ENCODE results near the gene ZNF106.

Gene ZNF106

DNA sequence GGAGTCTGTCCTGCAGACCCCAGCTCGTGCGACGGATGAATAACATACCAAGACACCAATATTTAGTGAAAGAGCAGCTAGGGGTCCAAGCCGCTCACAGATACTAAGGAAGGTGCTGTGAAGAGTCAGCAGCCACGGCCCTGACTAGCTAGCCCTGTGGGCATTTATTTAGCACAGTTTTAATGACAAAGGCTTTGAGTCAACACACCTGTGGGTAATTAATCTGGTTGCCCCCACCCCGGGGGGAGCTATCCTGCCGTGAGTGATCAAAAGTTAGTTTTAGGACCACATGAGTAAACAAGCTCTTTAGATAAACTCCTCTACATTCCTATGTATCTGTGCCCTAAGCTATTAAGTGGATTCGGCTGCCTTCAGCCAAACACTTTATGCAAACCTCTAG lies 112.9 kb downstream of the ZNF106 start:
- Histone ChIP-seq H3K4me1 (ENCODE audit: insufficient read depth, low read length) (no peaks in the 10 kb centered on the region), H3K9ac (ENCODE audit: low read length) (no peak overlapping the region), H3K36me3 (ENCODE audit: insufficient read depth, low read length) (no peaks in the 10 kb centered on the region), H3K9me3 (ENCODE audit: low read length) (no peaks in the 10 kb centered on the region), H3K27ac (ENCODE audit: low read depth, low read length) (no peak overlapping the region), H3K4me3 (ENCODE audit: low read depth in 1 of 2, low read length in 2 of 2) (no peak overlapping the region), H3K27me3 (ENCODE audit: control insufficient read depth in 1 of 2, insufficient read depth in 2 of 2, low read length in 2 of 2) (no peaks in the 10 kb centered on the region)

DNA sequence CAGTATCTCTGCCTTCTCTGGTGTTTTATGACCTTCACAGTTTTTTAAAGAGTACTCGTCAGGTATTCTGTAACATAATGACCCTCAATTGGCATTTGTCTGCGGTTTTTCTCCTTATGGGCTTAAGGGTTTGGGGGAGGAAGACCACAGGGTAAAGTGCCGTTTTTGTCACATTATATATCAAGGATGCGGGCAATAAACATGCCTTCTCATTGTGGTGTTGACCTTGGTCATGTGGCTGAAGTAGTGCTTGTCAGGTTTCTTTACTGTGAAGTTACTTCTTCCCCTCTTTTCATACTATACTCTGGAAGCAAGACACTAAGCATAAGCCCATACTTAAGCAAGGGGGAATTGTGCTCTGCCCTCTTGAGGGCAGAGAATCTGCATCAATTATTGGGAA lies 115.0 kb downstream of the ZNF106 start:
- Histone ChIP-seq H3K4me3 (ENCODE audit: low read depth in 1 of 2, low read length in 2 of 2) (no peak overlapping the region), H3K27ac (ENCODE audit: low read depth, low read length) (no peak overlapping the region), H3K4me1 (ENCODE audit: insufficient read depth, low read length) (no peaks in the 10 kb centered on the region), H3K36me3 (ENCODE audit: insufficient read depth, low read length) (no peaks in the 10 kb centered on the region), H3K9ac (ENCODE audit: low read length) (no peak overlapping the region), H3K9me3 (ENCODE audit: low read length) (no peaks in the 10 kb centered on the region), H3K27me3 (ENCODE audit: control insufficient read depth in 1 of 2, insufficient read depth in 2 of 2, low read length in 2 of 2) (no peaks in the 10 kb centered on the region)

DNA sequence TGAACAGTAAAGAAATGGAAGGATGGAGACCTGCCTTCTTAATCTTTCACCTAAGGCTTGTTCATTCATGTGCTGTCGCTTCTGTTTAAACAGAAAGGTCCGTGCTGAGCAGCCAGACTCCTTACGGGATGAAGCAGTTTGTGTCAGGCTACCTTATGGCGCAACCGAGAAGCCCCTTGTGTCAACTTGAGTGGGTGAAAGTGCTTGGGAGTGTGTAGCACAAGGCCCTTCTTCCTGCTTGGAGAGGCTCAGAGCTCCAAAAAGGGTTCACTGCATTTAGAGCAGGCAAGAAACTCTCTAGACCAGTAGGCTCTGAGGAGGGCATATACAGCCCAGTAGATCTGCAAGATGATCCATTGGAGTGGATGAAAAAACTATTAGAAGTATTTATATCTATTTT lies 115.7 kb downstream of the ZNF106 start:
- no peaks in the 10 kb centered on the region for H3K4me1 ChIP-seq (ENCODE audit: insufficient read depth, low read length)
- no peak overlapping the region for H3K4me3 ChIP-seq (ENCODE audit: low read depth in 1 of 2, low read length in 2 of 2)
- no peak overlapping the region for H3K27ac ChIP-seq (ENCODE audit: low read depth, low read length)
- H3K9me3 ChIP-seq (ENCODE audit: low read length), result no peaks in the 10 kb centered on the region
- no peak overlapping the region for H3K9ac ChIP-seq (ENCODE audit: low read length)
- H3K36me3 ChIP-seq (ENCODE audit: insufficient read depth, low read length), result no peaks in the 10 kb centered on the region
- no peaks in the 10 kb centered on the region for H3K27me3 ChIP-seq (ENCODE audit: control insufficient read depth in 1 of 2, insufficient read depth in 2 of 2, low read length in 2 of 2)

DNA sequence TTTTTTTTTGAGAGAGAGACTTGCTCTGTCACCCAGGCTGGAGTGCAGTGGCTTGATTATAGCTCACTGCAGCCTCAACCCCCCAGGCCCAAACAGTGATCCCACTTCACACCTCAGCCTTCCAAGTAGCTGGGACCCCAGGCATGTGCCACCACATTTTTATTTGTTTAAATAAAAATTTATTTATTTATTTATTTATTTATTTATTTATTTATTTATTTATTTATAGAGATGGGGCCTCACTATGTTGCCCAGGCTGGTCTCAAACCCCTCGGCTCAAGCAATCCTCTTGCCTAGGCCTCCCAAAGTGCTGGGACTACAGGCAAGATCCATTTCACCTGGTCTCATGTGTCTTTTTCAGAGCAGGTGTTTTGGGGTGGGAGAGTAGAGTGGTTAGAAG lies 116.1 kb downstream of the ZNF106 start:
- Histone ChIP-seq H3K36me3 (ENCODE audit: insufficient read depth, low read length) (no peaks in the 10 kb centered on the region), H3K4me1 (ENCODE audit: insufficient read depth, low read length) (no peaks in the 10 kb centered on the region), H3K4me3 (ENCODE audit: low read depth in 1 of 2, low read length in 2 of 2) (no peak overlapping the region), H3K27ac (ENCODE audit: low read depth, low read length) (no peak overlapping the region), H3K27me3 (ENCODE audit: control insufficient read depth in 1 of 2, insufficient read depth in 2 of 2, low read length in 2 of 2) (no peaks in the 10 kb centered on the region), H3K9ac (ENCODE audit: low read length) (no peak overlapping the region), H3K9me3 (ENCODE audit: low read length) (no peaks in the 10 kb centered on the region)

DNA sequence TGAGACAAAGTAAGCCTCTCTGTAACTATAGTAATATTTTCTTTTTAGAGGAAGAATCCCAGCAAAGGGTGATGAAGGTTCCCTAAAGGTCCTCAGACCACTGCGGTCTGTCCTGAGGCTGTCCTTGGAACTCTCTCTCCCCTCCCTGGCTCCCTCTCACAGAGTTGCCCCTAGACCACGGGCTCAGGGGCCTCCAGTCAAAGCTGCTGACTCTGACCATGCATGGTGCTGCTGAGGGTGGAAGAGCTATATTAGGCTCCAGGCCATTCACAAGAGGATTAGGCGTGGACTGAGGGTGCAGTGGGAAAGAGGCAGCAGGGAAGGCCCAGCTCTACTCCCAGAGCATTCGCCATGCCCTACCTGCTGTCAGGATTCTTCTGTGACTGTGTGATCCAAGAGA lies 117.0 kb downstream of the ZNF106 start:
- H3K27me3 ChIP-seq (ENCODE audit: control insufficient read depth in 1 of 2, insufficient read depth in 2 of 2, low read length in 2 of 2), result no peaks in the 10 kb centered on the region
- H3K27ac ChIP-seq (ENCODE audit: low read depth, low read length), result no peak overlapping the region
- no peaks in the 10 kb centered on the region for H3K36me3 ChIP-seq (ENCODE audit: insufficient read depth, low read length)
- no peak overlapping the region for H3K9ac ChIP-seq (ENCODE audit: low read length)
- no peaks in the 10 kb centered on the region for H3K4me1 ChIP-seq (ENCODE audit: insufficient read depth, low read length)
- H3K9me3 ChIP-seq (ENCODE audit: low read length), result no peaks in the 10 kb centered on the region
- H3K4me3 ChIP-seq (ENCODE audit: low read depth in 1 of 2, low read length in 2 of 2), result no peak overlapping the region

DNA sequence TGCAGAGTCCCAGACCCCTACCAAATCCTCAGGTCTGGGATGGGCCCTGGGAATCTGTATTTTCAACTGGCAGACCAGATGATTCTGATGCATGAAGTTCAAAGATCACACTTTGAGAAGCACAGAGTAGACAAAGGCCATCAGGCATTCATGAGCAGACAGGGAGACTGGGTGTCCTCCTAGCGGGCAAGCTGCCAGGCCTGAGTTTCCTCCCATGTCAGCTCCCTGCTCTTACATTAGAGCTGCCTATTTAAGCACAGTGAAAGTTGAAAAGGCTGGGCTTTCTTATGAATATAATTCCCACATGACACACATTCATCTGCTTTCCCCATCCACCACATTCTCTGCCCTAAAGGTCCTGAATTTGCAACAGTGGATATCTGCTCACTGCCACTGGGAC lies 117.7 kb downstream of the ZNF106 start:
- H3K4me3 ChIP-seq (ENCODE audit: low read depth in 1 of 2, low read length in 2 of 2), result no peak overlapping the region
- no peaks in the 10 kb centered on the region for H3K4me1 ChIP-seq (ENCODE audit: insufficient read depth, low read length)
- H3K9ac ChIP-seq (ENCODE audit: low read length), result no peak overlapping the region
- H3K36me3 ChIP-seq (ENCODE audit: insufficient read depth, low read length), result no peaks in the 10 kb centered on the region
- H3K27me3 ChIP-seq (ENCODE audit: control insufficient read depth in 1 of 2, insufficient read depth in 2 of 2, low read length in 2 of 2), result no peaks in the 10 kb centered on the region
- no peaks in the 10 kb centered on the region for H3K9me3 ChIP-seq (ENCODE audit: low read length)
- H3K27ac ChIP-seq (ENCODE audit: low read depth, low read length), result no peak overlapping the region

DNA sequence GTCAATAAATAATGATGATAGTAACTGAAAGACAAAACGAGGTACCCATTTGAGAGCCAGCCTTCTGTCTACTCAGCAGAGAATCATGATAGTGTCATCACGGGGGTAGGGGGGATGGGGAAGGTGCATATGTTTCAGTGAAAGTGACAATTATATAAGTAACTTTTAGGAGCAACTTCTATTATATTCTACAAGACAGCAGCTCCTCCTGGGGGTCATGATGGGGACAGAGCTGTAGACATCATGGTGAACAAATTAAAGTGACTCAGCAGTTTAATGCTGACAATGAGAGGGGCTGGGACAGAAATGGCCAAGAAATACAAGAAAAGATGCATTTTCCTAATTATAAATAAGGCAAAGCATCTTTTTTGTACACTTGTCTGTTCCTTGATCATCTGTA lies 119.8 kb downstream of the ZNF106 start:
- H3K4me3 ChIP-seq (ENCODE audit: low read depth in 1 of 2, low read length in 2 of 2), result no peak overlapping the region
- H3K27me3 ChIP-seq (ENCODE audit: control insufficient read depth in 1 of 2, insufficient read depth in 2 of 2, low read length in 2 of 2), result no peaks in the 10 kb centered on the region
- no peaks in the 10 kb centered on the region for H3K36me3 ChIP-seq (ENCODE audit: insufficient read depth, low read length)
- no peak overlapping the region for H3K9ac ChIP-seq (ENCODE audit: low read length)
- H3K27ac ChIP-seq (ENCODE audit: low read depth, low read length), result no peak overlapping the region
- H3K4me1 ChIP-seq (ENCODE audit: insufficient read depth, low read length), result no peaks in the 10 kb centered on the region
- no peaks in the 10 kb centered on the region for H3K9me3 ChIP-seq (ENCODE audit: low read length)

DNA sequence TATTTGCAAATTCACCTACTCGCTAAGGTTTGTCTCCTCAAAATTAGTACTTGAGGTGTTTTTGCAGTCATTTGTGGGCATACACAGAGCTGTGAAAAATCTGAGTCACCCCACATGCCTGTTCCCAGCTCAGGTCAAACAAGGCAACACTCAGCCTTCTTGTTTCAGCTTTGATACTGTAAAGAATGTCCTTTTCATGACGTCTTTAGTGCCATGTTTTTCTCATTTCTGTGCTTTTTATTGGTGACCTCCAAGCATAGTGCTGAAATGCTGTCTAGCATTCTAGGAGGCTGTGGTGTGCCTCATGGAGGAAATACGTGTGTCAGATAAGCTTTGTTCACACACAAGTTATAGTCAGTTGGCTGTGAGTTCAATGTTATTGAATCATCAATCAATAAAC lies 122.8 kb downstream of the ZNF106 start:
- Histone ChIP-seq H3K4me1 (ENCODE audit: insufficient read depth, low read length) (no peaks in the 10 kb centered on the region), H3K9me3 (ENCODE audit: low read length) (no peaks in the 10 kb centered on the region), H3K27ac (ENCODE audit: low read depth, low read length) (no peak overlapping the region), H3K4me3 (ENCODE audit: low read depth in 1 of 2, low read length in 2 of 2) (no peak overlapping the region), H3K36me3 (ENCODE audit: insufficient read depth, low read length) (no peaks in the 10 kb centered on the region), H3K27me3 (ENCODE audit: control insufficient read depth in 1 of 2, insufficient read depth in 2 of 2, low read length in 2 of 2) (no peaks in the 10 kb centered on the region), H3K9ac (ENCODE audit: low read length) (no peak overlapping the region)

DNA sequence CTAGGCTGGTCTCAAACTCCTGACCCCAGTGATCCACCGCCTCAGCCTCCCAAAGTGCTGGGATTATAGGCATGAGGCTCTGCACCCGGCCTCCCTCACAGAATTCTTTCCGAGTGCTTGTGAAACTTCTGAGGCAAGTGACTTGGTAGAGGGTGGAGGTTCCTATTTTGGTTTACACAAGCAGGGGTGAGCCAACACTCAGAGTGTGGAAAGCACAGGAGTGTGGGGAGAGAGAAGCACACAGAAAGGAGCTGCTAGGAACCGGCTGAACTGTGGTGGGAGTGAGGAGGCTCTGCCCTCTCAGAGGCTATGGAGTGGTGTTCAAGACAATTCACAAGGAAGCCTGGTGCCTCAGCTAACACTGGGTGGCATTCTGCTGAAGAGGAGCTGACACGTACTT lies 123.9 kb downstream of the ZNF106 start:
- Histone ChIP-seq H3K4me3 (ENCODE audit: low read depth in 1 of 2, low read length in 2 of 2) (no peak overlapping the region), H3K36me3 (ENCODE audit: insufficient read depth, low read length) (no peaks in the 10 kb centered on the region), H3K27ac (ENCODE audit: low read depth, low read length) (no peak overlapping the region), H3K9ac (ENCODE audit: low read length) (no peak overlapping the region), H3K27me3 (ENCODE audit: control insufficient read depth in 1 of 2, insufficient read depth in 2 of 2, low read length in 2 of 2) (no peaks in the 10 kb centered on the region), H3K4me1 (ENCODE audit: insufficient read depth, low read length) (no peaks in the 10 kb centered on the region), H3K9me3 (ENCODE audit: low read length) (no peaks in the 10 kb centered on the region)

DNA sequence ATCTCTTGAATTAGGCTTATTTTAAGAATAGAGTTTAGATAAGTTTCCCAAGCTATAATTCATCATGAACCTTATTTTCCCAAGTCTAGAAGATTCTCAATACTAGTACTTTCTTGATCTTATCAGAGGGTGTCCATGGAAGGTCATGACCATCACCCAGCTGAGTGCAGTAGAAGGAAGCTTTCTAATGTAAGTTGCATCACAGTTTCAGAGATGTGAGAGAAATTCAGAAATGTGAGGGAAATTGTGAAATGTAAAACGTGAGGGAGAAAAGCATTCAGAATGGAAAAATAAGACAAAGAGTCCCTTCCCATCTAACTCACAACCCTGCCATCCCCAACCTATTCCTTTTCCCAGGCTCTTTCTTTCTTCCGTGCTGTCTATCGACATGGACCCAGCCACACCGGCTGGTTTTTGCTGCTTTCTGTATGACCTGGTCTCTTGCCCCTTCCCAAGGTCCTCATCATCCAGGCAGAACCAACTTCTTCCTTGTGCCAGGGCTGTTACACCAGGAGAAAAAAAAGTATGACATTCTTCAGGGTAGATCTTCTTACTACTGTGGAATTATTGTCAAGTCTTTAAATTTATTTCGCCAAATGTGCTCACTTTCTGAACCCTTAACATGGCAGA lies 124.9 kb downstream of the ZNF106 start:
- no peak overlapping the region for H3K27ac ChIP-seq (ENCODE audit: low read depth, low read length)
- no peaks in the 10 kb centered on the region for H3K4me1 ChIP-seq (ENCODE audit: insufficient read depth, low read length)
- H3K9me3 ChIP-seq (ENCODE audit: low read length), result no peaks in the 10 kb centered on the region
- H3K27me3 ChIP-seq (ENCODE audit: control insufficient read depth in 1 of 2, insufficient read depth in 2 of 2, low read length in 2 of 2), result no peaks in the 10 kb centered on the region
- no peaks in the 10 kb centered on the region for H3K36me3 ChIP-seq (ENCODE audit: insufficient read depth, low read length)
- no peak overlapping the region for H3K9ac ChIP-seq (ENCODE audit: low read length)
- H3K4me3 ChIP-seq (ENCODE audit: low read depth in 1 of 2, low read length in 2 of 2), result no peak overlapping the region

DNA sequence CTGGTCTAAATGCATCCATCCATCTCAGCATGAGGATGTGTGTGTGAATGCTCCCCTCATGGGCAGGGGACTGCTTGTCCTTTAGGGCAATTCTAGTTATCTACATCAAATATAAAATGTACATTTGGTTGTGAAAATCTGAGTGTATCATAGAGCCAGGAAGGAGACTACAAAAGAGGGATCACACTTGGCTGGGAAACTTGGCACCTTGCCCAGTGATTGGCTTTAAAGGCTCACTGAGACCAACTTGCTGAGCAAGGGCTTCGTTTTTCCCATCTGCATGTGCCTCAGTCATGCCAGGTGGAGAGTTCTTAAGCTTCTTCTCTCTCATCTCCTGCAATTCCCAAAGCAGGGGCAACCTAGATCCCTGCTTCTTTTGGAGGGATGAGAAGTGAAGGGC lies 126.4 kb downstream of the ZNF106 start:
- Histone ChIP-seq H3K9me3 (ENCODE audit: low read length) (no peaks in the 10 kb centered on the region), H3K36me3 (ENCODE audit: insufficient read depth, low read length) (no peaks in the 10 kb centered on the region), H3K4me3 (ENCODE audit: low read depth in 1 of 2, low read length in 2 of 2) (no peak overlapping the region), H3K27ac (ENCODE audit: low read depth, low read length) (no peak overlapping the region), H3K4me1 (ENCODE audit: insufficient read depth, low read length) (no peaks in the 10 kb centered on the region), H3K27me3 (ENCODE audit: control insufficient read depth in 1 of 2, insufficient read depth in 2 of 2, low read length in 2 of 2) (no peaks in the 10 kb centered on the region), H3K9ac (ENCODE audit: low read length) (no peak overlapping the region)

DNA sequence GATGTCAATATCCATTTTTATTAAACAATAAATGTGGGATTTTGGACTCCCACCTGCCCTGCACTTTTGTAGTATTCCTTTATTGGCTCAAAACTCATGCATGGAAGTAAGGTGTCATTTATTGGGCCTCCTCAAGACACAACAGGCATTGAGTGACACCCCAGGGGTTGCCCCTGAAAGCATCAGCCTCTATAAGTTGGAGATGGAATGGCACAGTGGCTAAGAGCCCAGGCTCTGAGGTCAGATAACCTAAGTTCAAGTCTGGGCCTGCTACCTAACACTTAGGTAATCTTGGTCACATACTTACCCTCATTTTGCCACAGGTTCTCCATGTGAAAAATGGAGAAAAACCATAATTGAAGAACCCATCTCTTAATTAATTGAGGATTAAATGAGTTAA lies 127.0 kb downstream of the ZNF106 start:
- H3K4me1 ChIP-seq (ENCODE audit: insufficient read depth, low read length), result no peaks in the 10 kb centered on the region
- no peak overlapping the region for H3K4me3 ChIP-seq (ENCODE audit: low read depth in 1 of 2, low read length in 2 of 2)
- no peak overlapping the region for H3K27ac ChIP-seq (ENCODE audit: low read depth, low read length)
- H3K9ac ChIP-seq (ENCODE audit: low read length), result no peak overlapping the region
- H3K36me3 ChIP-seq (ENCODE audit: insufficient read depth, low read length), result no peaks in the 10 kb centered on the region
- H3K27me3 ChIP-seq (ENCODE audit: control insufficient read depth in 1 of 2, insufficient read depth in 2 of 2, low read length in 2 of 2), result no peaks in the 10 kb centered on the region
- H3K9me3 ChIP-seq (ENCODE audit: low read length), result no peaks in the 10 kb centered on the region
